Kidney epithelial cell (primary cell): Measurements from ENCODE around the gene ARHGAP4. TPM values are rescaled to one million over a fixed set of nuclear protein-coding genes. Genes with fewer than 3 reads are reported as not detected.

ENCODE experiments used
- DNase-seq: peaks from one replicate; pipeline ENCODE4 v3.0.0-alpha.2; 2010; ENCODE audit warnings: low read depth
- H3K27me3 ChIP-seq: 2 replicates; pipeline ENCODE4 v1.6.0; 2011; ENCODE audit warnings: low read length; ENCODE audit not compliant: control insufficient read depth, insufficient read depth
- H3K36me3 ChIP-seq: 2 replicates; pipeline ENCODE4 v1.5.1; 2011; ENCODE audit warnings: low read length; ENCODE audit not compliant: control insufficient read depth, insufficient read depth
- H3K4me3 ChIP-seq: 2 replicates; pipeline ENCODE4 v1.5.1; 2011; ENCODE audit warnings: low read depth, mild to moderate bottlenecking, control low read depth, low read length
- CTCF ChIP-seq: IDR thresholded peaks from 2 replicates; pipeline ENCODE4 v1.5.1; 2011; ENCODE audit warnings: mild to moderate bottlenecking, moderate library complexity, low read length, control low read depth, inconsistent platforms; ENCODE audit not compliant: insufficient read depth, poor library complexity, severe bottlenecking
- total RNA-seq: library from RNA; depleted of rRNA; stranded (reverse); fragments of >200 nt; gene quantifications from 2 replicates; pipeline ENCODE4 v1.2.3, GENCODE V29; 2015

Gene ARHGAP4
- total RNA-seq, 1 donor from 2014 or later: 12.7 TPM

GRCh38 chrX:153878969-153879653, 47.0 kb downstream of the ARHGAP4 start:
- peaks cover 1% of the 10 kb centered on the region for H3K36me3 ChIP-seq
- no peak for DNase-seq
- TF ChIP-seq CTCF: peak; percentile 1
- no peak overlapping the region for H3K4me3 ChIP-seq
- peaks cover 5% of the 10 kb centered on the region for H3K27me3 ChIP-seq

GRCh38 chrX:153878345-153878744, 47.7 kb downstream of the ARHGAP4 start:
- peaks cover under 1% of the 10 kb centered on the region for H3K36me3 ChIP-seq
- H3K27me3 ChIP-seq: peaks cover 5% of the 10 kb centered on the region
- no peak overlapping the region for H3K4me3 ChIP-seq
- no peak for DNase-seq
- TF ChIP-seq CTCF: no peak

- no peak for TF ChIP-seq CTCF
- H3K36me3 ChIP-seq: no peaks in the 10 kb centered on the region
- no peak overlapping the region for H3K4me3 ChIP-seq
- H3K27me3 ChIP-seq: peaks cover 5% of the 10 kb centered on the region
- no peak for DNase-seq
Observed at GRCh38 chrX:153877571-153878261, 48.3 kb downstream of the ARHGAP4 start.

- Histone ChIP-seq H3K27me3 (peaks cover 5% of the 10 kb centered on the region), H3K4me3 (no peak overlapping the region), H3K36me3 (no peaks in the 10 kb centered on the region)
- no peak for TF ChIP-seq CTCF
- no peak for DNase-seq
Observed at GRCh38 chrX:153876112-153876491, 50.0 kb downstream of the ARHGAP4 start.

- no peak for DNase-seq
- Histone ChIP-seq H3K4me3 (no peak overlapping the region), H3K27me3 (peaks cover 5% of the 10 kb centered on the region), H3K36me3 (peaks cover under 1% of the 10 kb centered on the region)
- no peak for TF ChIP-seq CTCF
Observed at GRCh38 chrX:153875391-153876111, 50.5 kb downstream of the ARHGAP4 start.
